OCI-LY1 (cell line): ENCODE measurements around the gene FAM167B.

ENCODE experiments used
- CTCF ChIP-seq: fragments of 200-600 bp; sonication (generic), shearing (Covaris generic); IDR thresholded peaks from 2 replicates; pipeline ENCODE4 v1.5.1; 2017; ENCODE audit warnings: mild to moderate bottlenecking, antibody characterized with exemption, low read length, moderate library complexity, mixed read lengths
- EZH2 ChIP-seq: fragments of 200-600 bp; sonication (generic), shearing (Covaris generic); IDR thresholded peaks from 2 replicates; pipeline ENCODE4 v1.8.0; 2017; ENCODE audit warnings: borderline replicate concordance, mixed run types, mild to moderate bottlenecking, antibody characterized with exemption, low read length, moderate library complexity, mixed read lengths

DNA sequence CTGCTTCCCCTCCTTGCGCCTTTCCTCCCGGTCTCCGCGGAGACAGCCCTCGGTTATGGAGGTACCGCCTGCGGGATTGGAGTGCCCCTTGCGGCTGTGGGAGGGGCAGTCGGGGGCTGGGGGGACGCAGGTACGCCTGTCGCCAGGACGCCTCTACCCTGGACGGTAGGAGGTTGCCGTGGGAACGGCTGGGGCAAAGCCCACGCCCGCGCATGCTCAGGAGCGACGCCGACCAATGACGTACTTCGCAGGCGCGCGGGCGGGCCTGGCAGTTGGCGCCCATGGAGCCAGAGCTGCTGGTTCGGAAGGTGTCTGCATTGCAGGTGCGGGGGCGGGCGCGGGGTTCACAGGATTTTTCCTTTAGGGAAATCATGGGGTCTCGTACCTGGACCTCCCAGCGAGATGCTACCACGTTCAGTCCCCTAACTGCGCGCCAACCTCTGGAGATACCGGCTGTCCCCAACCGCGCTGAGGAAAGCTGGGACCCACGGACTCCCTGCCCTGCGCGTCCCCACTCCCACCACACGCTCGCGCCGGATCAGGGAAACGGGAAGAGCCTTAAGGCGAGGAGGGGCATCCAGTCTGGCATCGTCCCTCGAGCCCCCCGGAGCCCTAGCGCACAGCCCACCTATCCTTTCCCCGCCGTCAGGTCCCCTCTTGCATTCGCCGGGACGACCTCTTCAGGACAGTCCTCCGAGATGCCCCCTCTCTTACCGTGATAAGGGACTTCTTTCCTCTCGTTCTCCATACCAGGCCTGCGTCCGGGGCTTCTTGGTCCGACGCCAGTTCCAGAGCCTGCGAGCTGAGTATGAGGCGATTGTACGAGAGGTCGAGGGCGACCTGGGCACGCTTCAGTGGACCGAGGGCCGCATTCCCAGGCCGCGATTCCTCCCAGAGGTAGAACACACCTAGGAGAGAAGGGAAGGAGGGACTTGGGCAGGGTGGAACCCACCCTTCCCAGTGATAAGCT lies 41.3 kb upstream of the FAM167B start, which contains the start of gene IQCC:
- TF ChIP-seq CTCF (no peak), EZH2 (no peak)
